CD14-positive monocyte (primary cell): ENCODE measurements around the gene SLC25A21. TPM values are rescaled to one million over a fixed set of nuclear protein-coding genes. Genes with fewer than 3 reads are reported as not detected.

Source experiments
- DNase-seq, 3 donors: peaks; one replicate each; pipeline ENCODE4 v3.0.0-alpha.2; 2011 to 2022
- H2AFZ ChIP-seq: 2 replicates; pipeline ENCODE4 v1.6.0; 2012; ENCODE audit warnings: mild to moderate bottlenecking, low read depth, low read length, inconsistent platforms; ENCODE audit not compliant: insufficient read depth, poor library complexity, severe bottlenecking
- H3K27ac ChIP-seq, 2 donors: 1 replicate in 1 of 2; 2 replicates in 1 of 2; pipeline ENCODE4 v1.5.1; 2012 to 2013; ENCODE audit warnings: low read length in 2 of 2, control low read depth in 1 of 2, inconsistent platforms in 1 of 2, low read depth in 1 of 2, mild to moderate bottlenecking in 1 of 2
- H3K27me3 ChIP-seq, 2 donors: one replicate each; pipeline versions ENCODE4 v1.6.0 to v1.6.1; 2011 to 2013; ENCODE audit warnings: low read length in 2 of 2; ENCODE audit not compliant: control insufficient read depth in 2 of 2, insufficient read depth in 2 of 2
- H3K36me3 ChIP-seq, 2 donors: replicated peaks in 1 of 2; 1 replicate in 1 of 2; 2 replicates in 1 of 2; pipeline versions ENCODE4 v1.5.1 to v1.6.1; 2012 to 2013; ENCODE audit warnings: low read length in 2 of 2, control low read depth in 1 of 2, inconsistent platforms in 1 of 2, mild to moderate bottlenecking in 1 of 2; ENCODE audit not compliant: insufficient read depth in 2 of 2, control insufficient read depth in 1 of 2
- H3K4me1 ChIP-seq, 2 donors: 1 replicate in 1 of 2; 2 replicates in 1 of 2; pipeline versions ENCODE4 v1.5.1 to v1.6.1; 2012 to 2013; ENCODE audit warnings: low read length in 2 of 2, control low read depth in 1 of 2, inconsistent platforms in 1 of 2, mild to moderate bottlenecking in 1 of 2, moderate library complexity in 1 of 2; ENCODE audit not compliant: insufficient read depth in 2 of 2, control insufficient read depth in 1 of 2
- H3K4me2 ChIP-seq: replicated peaks from 2 replicates; pipeline ENCODE3; 2012; ENCODE audit warnings: low read length, moderate library complexity, mild to moderate bottlenecking; ENCODE audit not compliant: poor library complexity, severe bottlenecking; ENCODE audit errors: extremely low read depth
- H3K4me3 ChIP-seq, 3 experiments: fragments of 200-600 bp in 1 of 3; sonication (generic) in 1 of 3; replicated peaks in 1 of 3; 1 replicate in 2 of 3; 2 replicates in 1 of 3; pipeline ENCODE4 v1.5.1; 2011 to 2013; ENCODE audit warnings: low read length in 3 of 3, mild to moderate bottlenecking in 3 of 3, control low read depth in 2 of 3, low read depth in 2 of 3, inconsistent platforms in 1 of 3, moderate library complexity in 1 of 3
- H3K79me2 ChIP-seq: 2 replicates; pipeline ENCODE4 v1.6.0; 2012; ENCODE audit warnings: mild to moderate bottlenecking, control low read depth, inconsistent platforms, low read length, moderate library complexity; ENCODE audit not compliant: insufficient read depth
- H3K9ac ChIP-seq: 2 replicates; pipeline ENCODE4 v1.6.0; 2017; ENCODE audit warnings: low read length, mild to moderate bottlenecking; ENCODE audit not compliant: insufficient read depth, poor library complexity, severe bottlenecking
- H3K9me3 ChIP-seq, 2 donors: replicated peaks in 1 of 2; 1 replicate in 1 of 2; 2 replicates in 1 of 2; pipeline versions ENCODE4 v1.5.1 to v1.6.1; 2012 to 2013; ENCODE audit warnings: low read length in 2 of 2, control low read depth in 1 of 2; ENCODE audit not compliant: control insufficient read depth in 1 of 2, insufficient read depth in 1 of 2
- H4K20me1 ChIP-seq: 2 replicates; pipeline ENCODE4 v1.6.0; 2012; ENCODE audit warnings: mild to moderate bottlenecking, low read length, control low read depth, moderate library complexity; ENCODE audit not compliant: insufficient read depth
- H3K27ac Mint-ChIP-seq, 7 donors: one replicate each; pipeline ENCODE4 v1.8.0; 2020; ENCODE audit warnings: mild to moderate bottlenecking in 7 of 7, mixed read lengths in 7 of 7, moderate library complexity in 6 of 7, inconsistent platforms in 2 of 7
- H3K27me3 Mint-ChIP-seq, 3 donors: one replicate each; pipeline ENCODE4 v1.8.0; 2021 to 2022; ENCODE audit warnings: low read depth in 3 of 3, mild to moderate bottlenecking in 3 of 3, mixed read lengths in 3 of 3, moderate library complexity in 3 of 3, inconsistent platforms in 1 of 3
- H3K36me3 Mint-ChIP-seq, 2 donors: one replicate each; pipeline ENCODE4 v1.8.0; 2020; ENCODE audit warnings: mixed read lengths in 2 of 2, inconsistent platforms in 1 of 2, mild to moderate bottlenecking in 1 of 2
- H3K4me1 Mint-ChIP-seq: one replicate; pipeline ENCODE4 v1.8.0; 2020; ENCODE audit warnings: mild to moderate bottlenecking, mixed read lengths
- H3K4me3 Mint-ChIP-seq, 2 donors: one replicate each; pipeline ENCODE4 v1.8.0; 2020; ENCODE audit warnings: mild to moderate bottlenecking in 2 of 2, mixed read lengths in 2 of 2, moderate library complexity in 1 of 2
- H3K9me3 Mint-ChIP-seq, 7 donors: one replicate each; pipeline ENCODE4 v1.8.0; 2020 to 2022; ENCODE audit warnings: mixed read lengths in 7 of 7, mild to moderate bottlenecking in 6 of 7, moderate library complexity in 6 of 7, inconsistent platforms in 2 of 7
- CTCF ChIP-seq: fragments of 200-600 bp; IDR thresholded peaks from one replicate; pipeline ENCODE4 v1.8.0; 2022; ENCODE audit warnings: antibody characterized with exemption, mild to moderate bottlenecking
- WGBS: methylation state at CpG from one replicate; pipeline ENCODE4 v1.1.5; 2013; ENCODE audit warnings: missing lambda C conversion rate; ENCODE audit not compliant: insufficient coverage; 5-methylcytosine and 5-hydroxymethylcytosine counted together
- intact Hi-C, 2 donors: fragments of 100-400 bp; cut with micrococcal nuclease; formaldehyde crosslinking; loops; one replicate each; pipeline versions ENCODE4 v1.15.0 to v1.15.1; 2023
- polyA plus RNA-seq, 3 donors: library from polyadenylated mRNA; depleted of rRNA in 1 of 3; unstranded in 2 of 3; stranded (reverse) in 1 of 3; fragments of 300-500 nt in 2 of 3; fragments of >200 nt in 1 of 3; fragmentation: Illumina TruSeq in 2 of 3; gene quantifications; 1 replicate in 2 of 3; 2 replicates in 1 of 3; pipeline ENCODE4 v1.2.3, GENCODE V29; 2012 to 2021

SLC25A21 gene
- polyA plus RNA-seq, 3 donors, result not detected

DNA sequence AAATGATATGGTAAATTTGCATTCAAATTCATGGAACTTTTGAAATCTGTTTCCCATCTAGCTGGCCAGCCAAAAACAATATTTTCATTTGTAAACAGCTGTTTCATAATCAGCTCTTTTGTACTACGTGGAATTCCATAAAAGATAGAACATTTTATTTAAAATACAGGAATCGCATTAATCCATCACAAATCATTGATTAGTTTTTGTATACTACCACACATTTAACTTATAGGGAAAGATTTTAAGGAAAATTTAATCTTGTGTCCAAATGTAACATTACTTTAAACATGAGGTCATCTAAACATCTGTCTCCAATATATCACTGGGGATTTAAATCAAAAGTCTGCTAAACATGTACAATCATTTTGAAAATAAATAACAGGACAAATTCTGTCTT, 33.5 kb downstream of the SLC25A21 start:
- no CpG with 5 or more reads among the region's 2 CpGs for WGBS
- no peaks in the 10 kb centered on the region for H3K79me2 ChIP-seq
- peaks cover 0 to 3% (median 0%) of the 10 kb centered on the region in 7 donors for H3K9me3 Mint-ChIP-seq
- no peak overlapping the region for H3K4me2 ChIP-seq
- H3K4me1 Mint-ChIP-seq, result peaks cover 8% of the 10 kb centered on the region
- H3K36me3 ChIP-seq, result no peaks in the 10 kb centered on the region
- no peak for TF ChIP-seq CTCF
- H3K27ac Mint-ChIP-seq, result no peak overlapping the region
- H3K27me3 ChIP-seq, result no peaks in the 10 kb centered on the region
- H3K4me1 ChIP-seq, result peaks cover 8% of the 10 kb centered on the region in 2 donors
- DNase-seq, result no peak
- no peak overlapping the region for H2AFZ ChIP-seq
- H3K27ac ChIP-seq, result no peak overlapping the region
- H3K27me3 Mint-ChIP-seq, result peaks cover 0 to 8% (median 7%) of the 10 kb centered on the region in 3 donors
- H3K4me3 Mint-ChIP-seq, result no peak overlapping the region
- no peak overlapping the region for H3K4me3 ChIP-seq
- no peaks in the 10 kb centered on the region for H3K36me3 Mint-ChIP-seq
- intact Hi-C loops, result no loop called here
- H3K9ac ChIP-seq, result no peak overlapping the region
- no peaks in the 10 kb centered on the region for H4K20me1 ChIP-seq
- H3K9me3 ChIP-seq, result no peaks in the 10 kb centered on the region

- no peak for TF ChIP-seq CTCF
- intact Hi-C loops, result no loop called here
- no peaks in the 10 kb centered on the region for H3K4me1 ChIP-seq
- H3K36me3 Mint-ChIP-seq, result no peaks in the 10 kb centered on the region
- H3K4me1 Mint-ChIP-seq, result no peaks in the 10 kb centered on the region
- H3K79me2 ChIP-seq, result no peaks in the 10 kb centered on the region
- H4K20me1 ChIP-seq, result no peaks in the 10 kb centered on the region
- H3K27me3 Mint-ChIP-seq, result peaks cover 0 to 8% (median 4%) of the 10 kb centered on the region in 3 donors
- H3K4me3 Mint-ChIP-seq, result no peak overlapping the region
- H3K27ac Mint-ChIP-seq, result no peak overlapping the region
- no peak overlapping the region for H3K27ac ChIP-seq
- no peaks in the 10 kb centered on the region for H3K36me3 ChIP-seq
- no peaks in the 10 kb centered on the region for H3K27me3 ChIP-seq
- WGBS, result 71% methylated on average over 3 of the region's 3 CpGs
- no peak for DNase-seq
- H3K4me2 ChIP-seq, result no peak overlapping the region
- H3K9me3 Mint-ChIP-seq, result peaks cover 0 to 3% (median 2%) of the 10 kb centered on the region in 7 donors
- no peaks in the 10 kb centered on the region for H3K9me3 ChIP-seq
- no peak overlapping the region for H2AFZ ChIP-seq
- H3K4me3 ChIP-seq, result no peak overlapping the region
- H3K9ac ChIP-seq, result no peak overlapping the region
Measured at GRCh38 chr14:37133284-37133913, 39.0 kb downstream of the SLC25A21 start.
